Uterus (tissue), 2 donors: Measurements from ENCODE around the gene TOR1A.

ENCODE experiments used
- CTCF ChIP-seq, 4 experiments: fragments of 200-600 bp in 2 of 4; fragments of 450-650 bp in 2 of 4; sonication (generic) in 2 of 4; IDR thresholded peaks; one replicate each; pipeline ENCODE4 v1.5.1; 2016 to 2019; ENCODE audit warnings: antibody characterized with exemption in 4 of 4, mild to moderate bottlenecking in 2 of 4, moderate library complexity in 1 of 4
- POLR2A ChIP-seq, 2 donors: fragments of 450-650 bp; IDR thresholded peaks; one replicate each; pipeline ENCODE4 v1.6.1; 2016; ENCODE audit warnings: antibody characterized with exemption in 2 of 2, mild to moderate bottlenecking in 1 of 2, moderate library complexity in 1 of 2

- no peak for TF ChIP-seq CTCF (IDR thresholded peaks at IDR 0.05)
- no peak for TF ChIP-seq POLR2A (IDR thresholded peaks at IDR 0.05)
Measured at GRCh38 chr9:129828051-129828450, 4.1 kb upstream of the TOR1A start.
